Right lobe of liver (tissue), 4 donors: ENCODE results near the gene LONP1.

Experiments used
- CTCF ChIP-seq, 4 donors: fragments of 200-600 bp in 3 of 4; fragments of 450-650 bp in 1 of 4; IDR thresholded peaks; one replicate each; pipeline versions ENCODE4 v1.5.1 to v1.8.0; 2016 to 2022; ENCODE audit warnings: antibody characterized with exemption in 4 of 4, mild to moderate bottlenecking in 2 of 4
- POLR2A ChIP-seq: fragments of 450-650 bp; IDR thresholded peaks from one replicate; pipeline ENCODE4 v1.6.1; 2017; ENCODE audit warnings: antibody characterized with exemption, mild to moderate bottlenecking
- donor health status: DM: no; HTN: no; CAD: no.
- donor health status: DM: no; HTN: no; CAD: no.
- donor health status: DM: no; HTN: yes; CAD: no.

GRCh38 chr19:5695649-5696195 lies 24.2 kb downstream of the LONP1 start:
- no peak for TF ChIP-seq CTCF (IDR thresholded peaks at IDR 0.05)
- no peak for TF ChIP-seq POLR2A
